ENCODE results near the gene GSG1L2. TPM values are rescaled to one million over a fixed set of nuclear protein-coding genes. Genes with fewer than 3 reads are reported as not detected.

GSG1L2 gene
- total and polyA plus RNA-seq, 2 donors (not counting 3 experiments of a cell fraction or from before 2014, with no cell fraction given): not detected

- CTCF ChIA-PET: no interaction called here
- no TSS peak for BruUV-seq (replicated peaks)
These were observed 56.6 kb downstream of the GSG1L2 start for GRCh38 chr17:9765322-9765721.

More at GRCh38 chr17:9765322-9765721, 56.6 kb downstream of the GSG1L2 start:
- FAIRE-seq (no peak), DNase-seq (ENCODE audit: low read depth, low spot score) (no peak)
- no peak overlapping the region for H2AFZ ChIP-seq (ENCODE audit: low read depth, low read length)
- POLR2A ChIA-PET: no interaction called here
- intact Hi-C loops (cut with micrococcal nuclease): no loop called here
- H3K9ac ChIP-seq (replicated peaks; ENCODE audit: extremely low read depth, insufficient read depth, low read length): no peak overlapping the region
- TF ChIP-seq MAX (IDR thresholded peaks at IDR 0.05; ENCODE audit: insufficient read depth, insufficient read length): no peak
- TF ChIP-seq GATA2 (IDR thresholded peaks at IDR 0.05; ENCODE audit: insufficient read depth, insufficient read length, low read depth, low read length): no peak
- TF ChIP-seq EZH2 (IDR thresholded peaks at IDR 0.05; ENCODE audit: borderline replicate concordance, low read depth, low read length, severe bottlenecking): no peak
- TF ChIP-seq POLR2AphosphoS5 (IDR thresholded peaks at IDR 0.05; ENCODE audit: insufficient read depth, low read depth, low read length): no peak
- no peak for TF ChIP-seq MYC (IDR thresholded peaks at IDR 0.05; ENCODE audit: low read depth, low read length)
- no peak for TF ChIP-seq CTCF (IDR thresholded peaks at IDR 0.05; ENCODE audit: extremely low read depth in 1 of 2, insufficient read depth in 1 of 2, low read depth in 1 of 2, low read length in 2 of 2)
- TF ChIP-seq FOS (IDR thresholded peaks at IDR 0.05; ENCODE audit: borderline replicate concordance, insufficient read depth, low read length): no peak
- TF ChIP-seq POLR2A (IDR thresholded peaks at IDR 0.05; ENCODE audit: low read depth, low read length): no peak
- TF ChIP-seq JUN (IDR thresholded peaks at IDR 0.05; ENCODE audit: borderline replicate concordance, insufficient read depth, insufficient read length, low read depth): no peak
- H3K27me3 ChIP-seq (ENCODE audit: control insufficient read depth in 2 of 2, insufficient read depth in 2 of 2, low read length in 2 of 2): no peaks in the 10 kb centered on the region
- H3K9me1 ChIP-seq (replicated peaks; ENCODE audit: control insufficient read depth, extremely low read depth, insufficient read depth, low read length): no peaks in the 10 kb centered on the region
- no peaks in the 10 kb centered on the region for H3K4me1 ChIP-seq (ENCODE audit: control insufficient read depth, extremely low read depth, insufficient read depth, low read length)
- H3K27ac ChIP-seq (ENCODE audit: insufficient read depth, low read depth, low read length): no peak overlapping the region
- no peak overlapping the region for H3K4me2 ChIP-seq (ENCODE audit: insufficient read depth, low read length)
- H3K9me3 ChIP-seq (replicated peaks; ENCODE audit: control insufficient read depth, insufficient read depth, low read length): no peaks in the 10 kb centered on the region
- no peak overlapping the region for H3K4me3 ChIP-seq (replicated peaks in 1 of 3; ENCODE audit: insufficient read depth in 1 of 3, low read depth in 1 of 3, low read length in 3 of 3)
- dilution Hi-C loops (cut with MboI; ENCODE audit: extremely low pct_ligation_motif_present, low sequenced_read_pairs): no loop called here
- no peaks in the 10 kb centered on the region for H3K36me3 ChIP-seq (ENCODE audit: control insufficient read depth in 2 of 2, extremely low read depth in 1 of 2, insufficient read depth in 2 of 2, low read length in 2 of 2)
- no peaks in the 10 kb centered on the region for H3K79me2 ChIP-seq (ENCODE audit: control insufficient read depth, insufficient read depth, low read length)
- H4K20me1 ChIP-seq (replicated peaks; ENCODE audit: control insufficient read depth, extremely low read depth, insufficient read depth, low read length): no peaks in the 10 kb centered on the region
